Renal pelvis (tissue), 4 donors: ENCODE data around the gene SLFN12L. TPM values are rescaled to one million over a fixed set of nuclear protein-coding genes. Genes with fewer than 3 reads are reported as not detected.
"Not testable (repeated sequence)": the region's sequence is repeated elsewhere in the genome, so short reads cannot be mapped to it uniquely, and the experiment has no call there.

ENCODE experiments used
- DNase-seq: peaks from one replicate; pipeline ENCODE4 v3.0.0-alpha.2; 2013
- polyA plus RNA-seq, 3 donors: library from polyadenylated mRNA; unstranded; fragments of 120-200 nt; gene quantifications; one replicate each; pipeline ENCODE4 v1.2.1, GENCODE V29; 2013; ENCODE audit not compliant: insufficient read length in 3 of 3

SLFN12L gene
- polyA plus RNA-seq, 3 donors, result 0.11 to 0.30 (median 0.22) TPM

DNA sequence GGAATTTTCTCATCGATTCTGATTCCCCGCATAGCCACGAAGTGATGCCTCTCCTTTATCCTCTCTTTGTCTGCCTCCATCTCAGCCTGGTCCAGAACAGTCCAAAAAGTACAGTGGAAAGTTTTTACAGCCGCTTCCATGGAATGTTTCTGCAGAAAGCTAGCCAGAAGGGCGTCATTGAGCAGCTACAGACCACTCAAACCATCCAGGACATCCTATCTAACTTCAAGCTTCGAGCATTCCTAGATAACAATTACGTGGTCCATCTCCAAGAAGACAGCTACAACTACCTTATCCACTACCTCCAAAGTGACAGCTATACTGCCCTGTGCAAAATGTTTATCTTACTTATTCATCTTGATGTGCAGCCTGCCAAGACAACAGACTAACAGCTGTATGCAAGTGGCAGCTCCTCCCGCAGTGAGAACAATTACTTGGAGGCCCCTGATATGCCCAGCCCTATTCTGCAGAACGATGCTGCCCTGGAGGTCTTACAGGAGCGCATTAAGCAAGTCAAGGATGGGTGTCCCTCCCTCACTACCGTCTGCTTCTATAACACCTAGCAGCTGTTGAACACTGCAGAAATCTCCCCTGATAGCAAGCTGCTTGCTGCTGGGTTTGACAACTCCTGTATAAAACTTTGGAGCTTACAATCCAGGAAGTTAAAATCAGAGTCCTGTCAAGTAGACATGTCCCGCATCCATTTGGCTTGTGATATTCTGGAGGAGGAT is 38.9 kb downstream of the SLFN12L start:
- DNase-seq, result no peak

- DNase-seq, result no peak
Observed at GRCh38 chr17:35496451-35497290, 40.8 kb downstream of the SLFN12L start.

DNA sequence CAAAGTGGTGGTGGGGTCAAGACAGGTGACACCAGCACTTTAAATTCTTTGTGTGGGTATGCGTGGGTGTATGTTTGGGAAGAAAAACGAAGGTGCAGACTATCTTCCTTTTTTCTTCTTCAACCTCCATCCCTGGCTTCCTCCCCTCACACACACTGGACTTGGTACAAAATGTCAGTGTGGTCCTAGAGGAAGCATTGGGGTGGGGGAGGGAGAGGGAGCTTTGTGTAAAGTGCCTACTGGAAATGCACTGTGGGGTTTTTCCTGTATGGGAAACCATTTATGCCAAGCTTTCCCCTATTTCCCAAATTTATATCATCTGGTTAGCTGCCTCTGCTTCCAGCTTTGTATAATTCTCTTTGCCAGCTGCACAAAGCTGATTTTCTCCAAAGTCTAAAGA is 44.4 kb downstream of the SLFN12L start:
- no peak for DNase-seq

- DNase-seq, result no peak
Observed at GRCh38 chr17:35491417-35491816, 46.1 kb downstream of the SLFN12L start.

GRCh38 chr17:35489944-35490343 is 47.5 kb downstream of the SLFN12L start:
- no peak for DNase-seq

DNA sequence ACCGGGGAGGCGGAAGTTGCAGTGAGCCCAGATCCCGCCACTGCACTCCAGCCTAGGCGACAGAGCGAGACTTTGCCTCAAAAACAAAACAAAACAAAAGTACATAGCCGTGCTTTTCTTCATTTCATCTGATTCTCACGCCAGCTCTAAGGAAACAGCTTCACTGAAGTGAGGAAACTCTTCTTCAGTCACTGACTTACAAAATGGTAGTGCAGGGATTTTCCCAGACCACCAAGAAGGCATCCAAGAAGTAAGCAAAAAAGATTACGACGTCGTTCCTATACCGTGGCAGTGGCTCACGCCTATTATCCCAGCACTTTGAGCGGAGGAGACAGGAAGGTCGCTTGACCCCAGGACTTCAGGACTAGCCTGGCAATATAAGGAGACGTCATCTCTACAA is 48.5 kb downstream of the SLFN12L start:
- DNase-seq, result no peak

DNA sequence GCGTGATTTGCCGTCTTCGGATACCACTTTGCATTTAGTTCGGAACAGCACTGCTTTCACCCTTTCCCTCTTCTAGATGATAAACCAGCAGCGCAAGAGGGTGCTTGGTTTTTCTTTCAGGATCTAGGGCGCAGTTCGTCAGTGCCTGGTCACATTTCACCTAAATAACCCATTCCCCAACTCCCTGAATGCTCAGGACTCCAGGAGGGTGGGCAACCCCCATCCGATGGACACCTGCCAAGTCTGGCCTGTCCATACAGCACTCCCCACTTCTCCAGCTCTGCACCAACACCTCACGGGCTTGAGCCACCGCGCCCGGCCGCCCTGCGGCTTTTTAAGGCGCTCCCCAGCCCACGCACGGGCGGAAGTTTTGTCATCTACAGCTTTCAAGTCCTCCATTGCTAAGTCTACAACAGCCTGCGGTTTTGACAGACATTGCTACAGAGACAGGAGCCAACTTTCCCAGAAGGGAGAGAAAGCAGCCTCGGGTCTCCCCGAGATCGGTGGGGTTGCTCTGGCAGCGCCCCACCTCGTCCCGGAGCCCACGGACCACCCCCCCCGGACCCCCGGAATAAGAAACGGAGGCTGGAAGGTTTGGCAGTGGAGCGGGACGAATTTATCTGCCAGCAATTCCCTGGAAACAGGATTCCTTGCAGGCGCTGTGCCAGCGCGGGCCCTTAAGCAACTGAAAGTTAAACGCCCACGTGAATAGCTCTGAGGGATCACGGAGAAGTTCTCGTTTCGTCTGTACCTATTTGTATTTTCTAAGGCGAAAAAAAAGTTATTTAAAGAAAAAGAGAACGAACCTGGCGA is 50.4 kb downstream of the SLFN12L start:
- DNase-seq, result peak; percentile 55

DNA sequence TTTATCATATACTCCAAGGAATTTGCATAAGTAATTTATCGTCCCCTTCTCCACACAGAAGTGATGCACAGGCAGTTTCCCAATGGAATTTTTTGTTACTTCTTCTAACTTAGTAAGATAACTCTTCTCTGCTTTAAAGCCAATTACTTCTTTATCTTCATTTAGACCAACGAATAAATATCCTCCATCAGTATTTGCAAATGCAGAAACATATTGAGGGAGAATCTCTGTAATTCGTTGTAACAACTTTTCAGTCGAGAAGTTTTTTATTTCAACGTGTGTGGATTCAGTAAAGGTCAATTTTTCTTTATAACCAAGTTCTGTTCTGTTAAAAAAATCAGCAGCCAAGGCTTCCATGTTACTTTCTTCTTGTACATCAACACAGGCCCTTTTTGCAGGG is 58.2 kb downstream of the SLFN12L start:
- no peak for DNase-seq

- no peak for DNase-seq
Observed at GRCh38 chr17:35477248-35477647, 60.2 kb downstream of the SLFN12L start.

DNA sequence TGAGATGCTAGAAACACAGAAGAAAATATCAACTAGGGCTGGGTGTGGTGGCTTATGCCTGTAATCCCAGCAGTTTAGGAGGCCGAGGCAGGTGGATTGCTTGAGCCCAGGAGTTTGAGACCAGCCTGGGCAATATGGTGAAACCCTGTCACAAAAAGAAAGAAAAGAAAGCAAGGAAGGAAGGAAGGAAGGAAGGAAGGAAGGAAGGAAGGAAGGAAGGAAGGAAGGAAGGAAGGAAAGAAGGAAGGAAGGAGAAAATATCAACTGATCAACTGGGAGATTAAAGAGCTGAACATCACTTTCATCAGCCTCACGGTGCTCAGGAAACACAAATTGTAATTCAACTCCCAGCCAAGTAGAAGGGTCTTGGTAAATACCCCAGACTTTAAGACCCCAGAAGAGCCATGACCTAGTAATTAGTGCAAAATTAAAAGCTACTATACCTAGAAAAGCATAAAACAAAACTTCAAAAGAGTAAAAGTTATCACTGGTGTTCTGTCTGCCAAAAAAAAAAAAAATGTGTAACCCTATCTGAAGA is 61.1 kb downstream of the SLFN12L start:
- no peak for DNase-seq

DNA sequence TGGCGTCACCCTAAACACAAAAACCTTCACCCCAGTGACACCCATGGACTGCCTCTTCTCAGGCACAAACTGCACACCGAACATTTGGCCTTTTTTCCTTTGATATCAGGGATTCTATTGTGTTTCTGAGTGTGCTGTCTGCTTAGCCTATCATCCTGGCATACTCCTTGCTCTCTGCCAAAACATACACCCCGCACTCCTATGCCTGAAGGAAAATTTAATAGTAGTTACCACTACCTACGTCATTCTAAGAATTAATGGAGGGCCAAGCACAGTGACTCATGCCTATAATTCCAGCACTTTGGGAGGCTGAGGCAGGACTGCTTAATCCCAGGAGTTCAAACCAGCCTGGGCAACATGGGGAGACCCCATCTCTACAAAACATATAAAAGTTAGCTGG is 69.0 kb downstream of the SLFN12L start:
- no peak for DNase-seq

- DNase-seq, result no peak
Observed at GRCh38 chr17:35467824-35468223, 69.7 kb downstream of the SLFN12L start.

GRCh38 chr17:35460354-35460851 is 77.1 kb downstream of the SLFN12L start:
- DNase-seq, result peak; percentile 43

DNA sequence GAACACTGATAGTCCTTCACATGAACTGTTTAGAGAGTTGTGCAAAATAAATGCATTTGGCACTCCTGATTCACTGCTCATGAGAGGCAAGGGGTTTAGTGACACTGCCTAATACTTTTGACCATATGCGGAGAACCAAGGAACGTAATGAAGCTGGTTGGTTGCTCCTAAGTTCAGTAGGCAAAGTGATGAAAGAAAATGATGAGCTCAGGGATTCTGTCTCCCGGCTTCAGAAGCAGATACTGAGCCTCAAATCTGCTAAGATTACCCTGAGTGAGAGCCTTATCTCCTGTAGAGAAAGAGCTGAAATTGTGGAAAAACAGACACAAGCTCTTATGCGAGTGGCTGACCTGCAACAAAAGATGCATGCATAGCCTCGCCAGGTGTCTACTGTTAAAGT is 83.4 kb downstream of the SLFN12L start:
- DNase-seq, result not testable (repeated sequence)

DNA sequence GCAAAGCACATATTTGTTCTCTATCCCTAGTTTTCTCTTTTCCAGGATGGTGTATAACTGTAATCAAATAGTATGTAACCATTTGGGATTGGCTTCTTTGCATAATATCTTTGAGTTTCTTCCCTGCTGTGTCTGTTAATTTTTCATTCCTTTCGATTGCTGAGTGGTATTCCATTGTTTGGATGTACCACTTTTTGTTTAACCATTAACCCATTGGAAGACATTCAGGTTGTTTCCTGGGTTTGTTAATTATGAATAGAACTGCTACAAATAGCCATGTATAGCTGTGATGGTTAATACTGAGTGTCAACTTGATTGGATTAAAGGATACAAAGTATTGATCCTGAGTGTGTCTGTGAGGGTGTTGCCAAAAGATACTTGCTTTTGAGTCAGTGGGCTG is 84.3 kb downstream of the SLFN12L start:
- no peak for DNase-seq

- DNase-seq, result peak; percentile 54
Observed at GRCh38 chr17:35449371-35449931, 88.0 kb downstream of the SLFN12L start.

DNA sequence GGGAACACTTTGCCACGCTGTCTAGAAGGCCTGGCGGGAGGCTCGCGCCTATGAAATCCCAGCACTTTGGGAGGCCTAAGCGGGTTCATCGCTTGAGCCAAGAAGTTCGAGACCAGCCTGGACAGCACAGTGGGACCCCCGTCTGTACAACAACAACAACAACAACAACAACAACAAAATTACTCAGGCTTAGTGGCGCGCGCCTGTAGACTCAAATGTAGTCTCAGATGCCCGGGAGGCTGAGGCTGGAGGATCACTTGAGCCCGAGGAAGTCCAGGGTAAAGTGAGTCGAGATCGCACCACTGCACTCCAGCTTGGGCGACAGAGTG is 88.6 kb downstream of the SLFN12L start:
- no peak for DNase-seq

DNA sequence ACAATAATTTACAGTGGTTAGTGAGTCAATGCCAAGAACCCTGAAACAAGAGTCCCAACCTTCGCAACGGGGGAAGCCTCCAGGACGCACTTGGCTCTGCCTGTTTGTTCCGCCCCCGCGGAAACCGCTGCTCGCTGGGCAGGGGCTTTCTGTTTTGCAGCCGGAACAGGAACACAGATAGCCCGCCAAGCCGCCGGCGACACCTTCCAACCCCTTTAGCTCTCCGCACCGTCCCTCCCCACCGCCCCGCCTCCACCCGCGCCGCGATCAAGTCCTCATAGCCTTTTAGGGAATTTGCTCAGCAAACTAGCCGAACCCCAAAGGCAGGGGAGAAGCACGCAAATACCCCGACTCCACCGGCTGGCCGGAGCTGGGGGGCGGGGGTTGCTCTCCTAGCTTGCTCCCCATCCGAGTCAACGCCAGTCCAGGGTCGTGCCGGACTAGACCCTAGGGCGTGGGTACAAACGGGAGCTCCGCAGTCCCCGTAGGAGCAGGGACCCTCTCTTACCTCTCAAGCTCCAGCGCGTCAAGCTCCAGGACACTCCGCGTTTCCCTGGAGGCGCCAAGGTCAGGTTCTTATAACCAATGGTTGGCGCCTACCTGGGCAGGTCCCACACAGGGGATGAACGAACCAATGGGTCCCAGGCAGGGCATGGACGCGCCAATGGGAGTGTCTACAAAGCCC is 89.1 kb downstream of the SLFN12L start, which contains the start of gene SLFN13:
TSS of gene SLFN13 (minus strand) at position 553 of the 685 bp plus-strand sequence. CDS start 3,086 bp downstream, outside the sequence.
- DNase-seq, result peak; percentile 84

GRCh38 chr17:35447499-35447898 is 90.0 kb downstream of the SLFN12L start:
- DNase-seq, result no peak

- no peak for DNase-seq
Observed at GRCh38 chr17:35438433-35438832, 99.0 kb downstream of the SLFN12L start.
